Endothelial cell of umbilical vein (primary cell): Measurements from ENCODE around the gene GUCA2A.

Source experiments
- EZH2 ChIP-seq: IDR thresholded peaks from 2 replicates; pipeline ENCODE4 v1.6.1; 2012; ENCODE audit warnings: borderline replicate concordance, low read depth, mild to moderate bottlenecking, moderate library complexity, low read length, inconsistent platforms; ENCODE audit not compliant: severe bottlenecking
- GATA2 ChIP-seq: IDR thresholded peaks from 2 replicates; pipeline ENCODE4 v1.7.0; 2011; ENCODE audit warnings: low read depth, mild to moderate bottlenecking, moderate library complexity, mixed read lengths, low read length; ENCODE audit not compliant: insufficient read length, insufficient read depth
- JUN ChIP-seq: IDR thresholded peaks from 2 replicates; pipeline ENCODE4 v1.6.1; 2011; ENCODE audit warnings: borderline replicate concordance, low read depth; ENCODE audit not compliant: insufficient read length, insufficient read depth
- MAX ChIP-seq: IDR thresholded peaks from 2 replicates; pipeline ENCODE4 v1.6.1; 2011; ENCODE audit not compliant: insufficient read depth, insufficient read length
- MYC ChIP-seq: IDR thresholded peaks from one replicate; pipeline ENCODE4 v1.6.1; 2011; ENCODE audit warnings: mild to moderate bottlenecking, low read depth, low read length
- POLR2A ChIP-seq: IDR thresholded peaks from 2 replicates; pipeline ENCODE4 v1.6.1; 2012; ENCODE audit warnings: low read depth, mild to moderate bottlenecking, control low read depth, low read length
- POLR2AphosphoS5 ChIP-seq: IDR thresholded peaks from 2 replicates; pipeline ENCODE4 v1.6.1; 2012; ENCODE audit warnings: low read depth, mild to moderate bottlenecking, control low read depth, low read length, moderate library complexity; ENCODE audit not compliant: insufficient read depth
- TF ChIP-seq, protein P1 (sequence below), 2 donors: IDR thresholded peaks; 1 replicate in 1 of 2; 2 replicates in 1 of 2; pipeline ENCODE4 v1.5.1; 2011; ENCODE audit warnings: low read length in 2 of 2, mild to moderate bottlenecking in 2 of 2, moderate library complexity in 2 of 2, control low read depth in 1 of 2, inconsistent platforms in 1 of 2, low read depth in 1 of 2; ENCODE audit not compliant: insufficient read depth in 1 of 2; ENCODE audit errors: extremely low read depth in 1 of 2

DNA sequence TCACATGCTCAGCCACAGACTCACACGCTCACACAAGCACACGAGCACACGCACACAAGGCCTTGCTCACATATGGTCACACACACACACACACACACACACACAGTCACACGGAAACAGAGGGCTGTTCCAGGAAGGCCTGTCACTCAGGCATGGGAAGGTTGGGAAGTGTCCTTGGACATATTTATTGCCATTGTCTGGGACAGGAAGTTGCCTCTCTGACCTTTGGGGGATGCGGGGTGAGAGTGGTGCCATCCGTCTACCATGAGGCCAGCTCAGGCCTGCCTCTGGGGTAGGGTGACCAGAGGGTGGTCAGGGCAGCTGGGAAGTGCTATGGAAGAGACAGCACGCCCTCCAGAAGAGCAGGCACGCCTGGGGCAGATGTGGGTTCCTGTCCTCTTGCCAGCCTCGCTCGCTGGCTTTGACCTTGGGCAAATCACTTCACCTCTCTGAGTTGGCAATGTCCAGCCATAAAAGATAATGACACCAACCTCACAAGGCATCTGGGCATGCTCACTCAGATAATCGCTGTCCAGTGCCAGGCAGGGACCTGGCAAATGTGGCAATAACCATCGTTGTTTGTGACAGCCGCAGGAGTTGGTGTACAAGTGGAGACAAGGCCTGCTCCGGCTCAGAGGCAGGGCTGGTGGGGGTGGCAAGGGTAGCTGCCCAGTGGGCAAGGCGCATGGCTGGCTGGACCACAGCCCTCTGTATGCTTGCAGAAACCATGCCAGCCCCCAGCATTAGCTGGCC lies 8.0 kb upstream of the GUCA2A start:
- TF ChIP-seq, protein P1, sequence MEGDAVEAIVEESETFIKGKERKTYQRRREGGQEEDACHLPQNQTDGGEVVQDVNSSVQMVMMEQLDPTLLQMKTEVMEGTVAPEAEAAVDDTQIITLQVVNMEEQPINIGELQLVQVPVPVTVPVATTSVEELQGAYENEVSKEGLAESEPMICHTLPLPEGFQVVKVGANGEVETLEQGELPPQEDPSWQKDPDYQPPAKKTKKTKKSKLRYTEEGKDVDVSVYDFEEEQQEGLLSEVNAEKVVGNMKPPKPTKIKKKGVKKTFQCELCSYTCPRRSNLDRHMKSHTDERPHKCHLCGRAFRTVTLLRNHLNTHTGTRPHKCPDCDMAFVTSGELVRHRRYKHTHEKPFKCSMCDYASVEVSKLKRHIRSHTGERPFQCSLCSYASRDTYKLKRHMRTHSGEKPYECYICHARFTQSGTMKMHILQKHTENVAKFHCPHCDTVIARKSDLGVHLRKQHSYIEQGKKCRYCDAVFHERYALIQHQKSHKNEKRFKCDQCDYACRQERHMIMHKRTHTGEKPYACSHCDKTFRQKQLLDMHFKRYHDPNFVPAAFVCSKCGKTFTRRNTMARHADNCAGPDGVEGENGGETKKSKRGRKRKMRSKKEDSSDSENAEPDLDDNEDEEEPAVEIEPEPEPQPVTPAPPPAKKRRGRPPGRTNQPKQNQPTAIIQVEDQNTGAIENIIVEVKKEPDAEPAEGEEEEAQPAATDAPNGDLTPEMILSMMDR (IDR thresholded peaks at IDR 0.05; ENCODE audit: extremely low read depth in 1 of 2, insufficient read depth in 1 of 2, low read depth in 1 of 2, low read length in 2 of 2), result no peak
- TF ChIP-seq MYC (no peak), POLR2AphosphoS5 (no peak), EZH2 (no peak), POLR2A (peak; percentile 19), MAX (no peak), JUN (no peak), GATA2 (no peak)
